HepG2 (cell line): ENCODE measurements around the gene CAMKMT. TPM values are rescaled to one million over a fixed set of nuclear protein-coding genes. Genes with fewer than 3 reads are reported as not detected.
A peak's percentile ranks its signal among the peaks of the same experiment; 100 is the strongest.

ENCODE experiments used
- CBX5 ChIP-seq: sonication (generic); formaldehyde crosslinking; IDR thresholded peaks from 2 replicates; pipeline ENCODE4 v1.4.0; 2020; ENCODE audit warnings: missing genetic modification reagents, borderline replicate concordance
- ETS1 ChIP-seq: sonication (generic); formaldehyde crosslinking; IDR thresholded peaks from 2 replicates; pipeline ENCODE4 v1.4.0; 2020; ENCODE audit warnings: missing genetic modification reagents
- GATAD1 ChIP-seq: IDR thresholded peaks from 2 replicates; pipeline ENCODE4 v1.6.1; 2016; ENCODE audit warnings: missing genetic modification reagents, missing compliant biosample characterization
- MIER2 ChIP-seq: IDR thresholded peaks from 2 replicates; pipeline ENCODE4 v1.6.1; 2016; ENCODE audit warnings: missing biosample characterization, missing genetic modification reagents
- MXD3 ChIP-seq: IDR thresholded peaks from 2 replicates; pipeline ENCODE4 v1.6.1; 2016; ENCODE audit warnings: mild to moderate bottlenecking, missing biosample characterization, missing genetic modification reagents
- NFIB ChIP-seq: sonication (generic); formaldehyde crosslinking; IDR thresholded peaks from 2 replicates; pipeline ENCODE4 v1.9.0; 2021; ENCODE audit warnings: missing genetic modification reagents, mild to moderate bottlenecking, borderline replicate concordance
- SRF ChIP-seq: IDR thresholded peaks from 2 replicates; pipeline ENCODE4 v1.6.1; 2011; ENCODE audit warnings: mild to moderate bottlenecking, low read depth, low read length, moderate library complexity
- USF2 ChIP-seq, 2 experiments: sonication (generic) in 1 of 2; formaldehyde crosslinking in 1 of 2; IDR thresholded peaks; 2 replicates each; pipeline versions ENCODE4 v1.5.1 to v1.6.1; 2011 to 2020; ENCODE audit warnings: borderline replicate concordance in 1 of 2, low read depth in 1 of 2, low read length in 1 of 2, mild to moderate bottlenecking in 1 of 2, missing genetic modification reagents in 1 of 2, moderate library complexity in 1 of 2
- YEATS2 ChIP-seq: sonication (generic); formaldehyde crosslinking; IDR thresholded peaks from 2 replicates; pipeline ENCODE4 v1.4.0; 2020; ENCODE audit warnings: missing genetic modification reagents, borderline replicate concordance
- ZBTB1 ChIP-seq: sonication (generic); formaldehyde crosslinking; IDR thresholded peaks from 2 replicates; pipeline ENCODE4 v1.4.0; 2020; ENCODE audit warnings: missing genetic modification reagents, borderline replicate concordance
- ZBTB38 ChIP-seq: sonication (generic); formaldehyde crosslinking; IDR thresholded peaks from 2 replicates; pipeline ENCODE4 v1.5.1; 2020; ENCODE audit warnings: mild to moderate bottlenecking, missing genetic modification reagents
- ZNF10 ChIP-seq: sonication (generic); formaldehyde crosslinking; IDR thresholded peaks from 2 replicates; pipeline ENCODE4 v1.4.0; 2020; ENCODE audit warnings: mild to moderate bottlenecking, low read depth, missing genetic modification reagents, borderline replicate concordance
- ZNF569 ChIP-seq: sonication (generic); formaldehyde crosslinking; IDR thresholded peaks from 2 replicates; pipeline ENCODE4 v1.5.0; 2020; ENCODE audit warnings: mild to moderate bottlenecking, missing genetic modification reagents, moderate library complexity, borderline replicate concordance
- ZNF713 ChIP-seq: sonication (generic); formaldehyde crosslinking; IDR thresholded peaks from 2 replicates; pipeline ENCODE4 v1.4.0; 2020; ENCODE audit warnings: mild to moderate bottlenecking, missing genetic modification reagents
- ZNF773 ChIP-seq: sonication (generic); formaldehyde crosslinking; IDR thresholded peaks from 2 replicates; pipeline ENCODE4 v1.4.0; 2020; ENCODE audit warnings: missing genetic modification reagents, borderline replicate concordance
- polyA plus RNA-seq, 8 experiments: library from polyadenylated mRNA; depleted of rRNA in 3 of 8; stranded (reverse) in 7 of 8; unstranded in 1 of 8; fragments of >200 nt; fragmentation: Illumina TruSeq in 4 of 8; extraction: Trizol in 4 of 8; gene quantifications; 2 replicates each; pipeline versions ENCODE4 v1.2.1 to v1.2.3, GENCODE V29; 2011 to 2016; ENCODE audit warnings: low read depth in 4 of 8, missing spikeins in 1 of 8, mixed read lengths in 1 of 8; ENCODE audit not compliant: insufficient read depth in 1 of 8
- total RNA-seq, 5 experiments: library from RNA; depleted of rRNA; stranded (reverse); fragments of >200 nt; fragmentation: Illumina TruSeq; extraction: Trizol; gene quantifications; 2 replicates each; pipeline ENCODE4 v1.2.3, GENCODE V29; 2016; ENCODE audit warnings: low read depth in 1 of 5
- TF ChIP-seq, protein P1 (sequence below): sonication (generic); formaldehyde crosslinking; IDR thresholded peaks from 2 replicates; pipeline ENCODE4 v1.5.1; 2020; ENCODE audit warnings: missing genetic modification reagents, mild to moderate bottlenecking, borderline replicate concordance

The CAMKMT gene
- total and polyA plus RNA-seq, 2 of the 13 experiments (the other 11 are each of a cell fraction or from before 2014, with no cell fraction given), result 6.9 to 20.8 TPM

DNA sequence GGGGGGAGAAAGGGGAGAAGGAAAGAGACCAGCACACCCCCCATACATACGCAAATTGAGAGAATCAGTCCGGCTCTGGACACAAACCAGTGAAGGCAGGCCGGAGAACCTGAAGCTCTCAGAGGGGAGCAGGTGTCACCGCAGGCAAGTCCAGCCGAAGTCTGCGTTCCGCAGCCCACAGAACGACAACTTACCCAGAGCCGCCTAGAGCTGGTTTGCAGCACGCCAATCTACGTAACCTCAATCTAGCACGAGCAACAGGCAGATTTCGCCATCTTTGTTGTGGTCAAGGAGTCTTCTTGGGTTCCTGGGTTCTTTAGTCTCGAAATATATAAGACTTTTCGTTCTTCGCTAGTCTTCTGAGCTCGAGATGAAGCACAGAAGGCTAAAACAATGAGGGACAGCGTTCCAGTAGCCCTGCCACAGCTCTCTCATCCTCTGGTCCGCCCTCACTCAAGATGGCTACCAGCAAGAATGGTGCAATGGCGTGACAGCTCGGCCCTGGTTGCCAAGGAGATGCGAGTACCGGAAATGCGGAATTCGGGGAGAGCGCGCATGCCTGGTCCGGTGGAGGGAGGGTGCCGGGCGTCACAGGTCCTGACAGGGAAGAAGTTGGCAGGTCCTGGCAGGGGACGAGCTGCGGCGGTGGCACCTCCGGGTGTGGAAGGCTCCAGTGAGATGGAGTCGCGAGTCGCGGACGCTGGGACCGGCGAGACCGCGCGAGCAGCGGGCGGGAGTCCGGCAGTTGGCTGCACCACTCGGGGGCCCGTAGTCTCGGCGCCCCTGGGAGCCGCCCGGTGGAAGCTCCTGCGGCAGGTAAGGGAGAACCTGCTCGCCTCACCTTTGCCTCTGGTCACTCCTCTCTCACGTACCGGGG is at the start of gene CAMKMT, which contains the start of gene PREPL (continued):
- TF ChIP-seq ZBTB1 (CRISPR knock-in tag) (peak; percentile 87; the same call in 1 of the 2 replicates), GATAD1 (no peak; the same call in none of the 2 replicates), ZNF713 (CRISPR knock-in tag) (peak; percentile 64; the same call in 1 of the 2 replicates), NFIB (CRISPR knock-in tag) (no peak), ZNF569 (CRISPR knock-in tag) (0 out of 2 replicates have a peak, but pooled peaks have one; percentile 20), USF2 (IDR thresholded peaks at IDR 0.05; ENCODE audit: low read depth, low read length) (0 out of 2 replicates have a peak, but pooled peaks have one; percentile 4), USF2 (CRISPR knock-in tag; IDR thresholded peaks at IDR 0.05; ENCODE audit: borderline replicate concordance) (no peak), ZNF773 (CRISPR knock-in tag) (peak; percentile 56), MXD3 (CRISPR knock-in tag) (peak; percentile 93), MIER2 (CRISPR knock-in tag) (no peak; the same call in none of the 2 replicates), CBX5 (CRISPR knock-in tag) (peak; percentile 76; the same call in 1 of the 2 replicates), YEATS2 (CRISPR knock-in tag) (peak; percentile 79), ZBTB38 (CRISPR knock-in tag) (no peak), ZNF10 (CRISPR knock-in tag) (no peak), SRF (no peak), ETS1 (CRISPR knock-in tag) (peak; percentile 89; the same call in 1 of the 2 replicates)
- TF ChIP-seq, protein P1, sequence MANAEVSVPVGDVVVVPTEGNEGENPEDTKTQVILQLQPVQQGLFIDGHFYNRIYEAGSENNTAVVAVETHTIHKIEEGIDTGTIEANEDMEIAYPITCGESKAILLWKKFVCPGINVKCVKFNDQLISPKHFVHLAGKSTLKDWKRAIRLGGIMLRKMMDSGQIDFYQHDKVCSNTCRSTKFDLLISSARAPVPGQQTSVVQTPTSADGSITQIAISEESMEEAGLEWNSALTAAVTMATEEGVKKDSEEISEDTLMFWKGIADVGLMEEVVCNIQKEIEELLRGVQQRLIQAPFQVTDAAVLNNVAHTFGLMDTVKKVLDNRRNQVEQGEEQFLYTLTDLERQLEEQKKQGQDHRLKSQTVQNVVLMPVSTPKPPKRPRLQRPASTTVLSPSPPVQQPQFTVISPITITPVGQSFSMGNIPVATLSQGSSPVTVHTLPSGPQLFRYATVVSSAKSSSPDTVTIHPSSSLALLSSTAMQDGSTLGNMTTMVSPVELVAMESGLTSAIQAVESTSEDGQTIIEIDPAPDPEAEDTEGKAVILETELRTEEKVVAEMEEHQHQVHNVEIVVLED (CRISPR knock-in tag), result peak; percentile 97
